ENCODE measurements around the gene MESP1. TPM values are rescaled to one million over a fixed set of nuclear protein-coding genes. Genes with fewer than 3 reads are reported as not detected.

The MESP1 gene
- total and polyA plus RNA-seq, 10 of the 15 experiments (the other 5 are each of a cell fraction or from before 2014, with no cell fraction given), result 0.04 to 1.1 (median 0.57) TPM; not detected in 2

GRCh38 chr15:89743011-89743410, 8.0 kb downstream of the MESP1 start:
- in situ Hi-C loops (cut with MboI), result no loop called here
- Histone ChIP-seq H3K4me2 (ENCODE audit: control insufficient read depth, insufficient read depth) (no peak overlapping the region), H3K79me2 (ENCODE audit: control insufficient read depth, insufficient read depth, low read length) (no peaks in the 10 kb centered on the region), H3K9ac (ENCODE audit: control insufficient read depth, insufficient read depth, low read length) (no peak overlapping the region), H3K36me3 (ENCODE audit: control insufficient read depth in 2 of 2, insufficient read depth in 2 of 2, low read length in 1 of 2) (no peaks in the 10 kb centered on the region), H3K27ac (ENCODE audit: control insufficient read depth, insufficient read depth) (no peak overlapping the region), H4K20me1 (ENCODE audit: control insufficient read depth, insufficient read depth) (no peaks in the 10 kb centered on the region), H2AFZ (ENCODE audit: control insufficient read depth, low read depth, low read length) (no peak overlapping the region), H3K9me3 (replicated peaks; ENCODE audit: control insufficient read depth, insufficient read depth, low read length) (no peaks in the 10 kb centered on the region), H3K4me1 (ENCODE audit: control insufficient read depth, insufficient read depth, low read length) (no peaks in the 10 kb centered on the region), H3K27me3 (replicated peaks in 1 of 2; ENCODE audit: control insufficient read depth in 2 of 2, insufficient read depth in 2 of 2, low read length in 1 of 2) (no peaks in the 10 kb centered on the region), H3K4me3 (no peak overlapping the region)
- no peak for DNase-seq (ENCODE audit: low read depth, low spot score)
- SMC1A ChIA-PET (ENCODE audit: uncharacterized antibody, unreplicated experiment), result interaction anchor here (1.3 kb wide), 1 partner anchor 132 kb away, joined by 4 read pairs; no protein-coding TSS in a partner anchor
- 32% methylated on average over 8 of the region's 8 CpGs for WGBS (ENCODE audit: insufficient coverage, insufficient replicate concordance, low lambda C conversion rate, missing lambda C conversion rate)
- no TSS peak for BruUV-seq (replicated peaks)
- CTCF ChIA-PET, result interaction anchor here (1.1 to 4.6 kb wide), 3 partner anchors 10 to 133 kb away, joined by 3 to 113 read pairs (median 23); no protein-coding TSS in a partner anchor
- POLR2A ChIA-PET, result no interaction called here
- RAD21 ChIA-PET (ENCODE audit: unreplicated experiment), result interaction anchor here (1.0 to 1.7 kb wide), 2 partner anchors 18 to 132 kb away, joined by 3 to 5 read pairs; no protein-coding TSS in a partner anchor
- no peak for ATAC-seq
- intact Hi-C loops (cut with micrococcal nuclease; ENCODE audit: unreplicated experiment), result loop anchor here (5.0 kb wide), 1 partner anchor 329 kb away; no protein-coding TSS in a partner anchor
- no peak for FAIRE-seq
- TF ChIP-seq ZNF384 (IDR thresholded peaks at IDR 0.05; ENCODE audit: borderline replicate concordance, low read depth, low read length) (no peak), E2F8 (IDR thresholded peaks at IDR 0.05; ENCODE audit: low read depth, partially characterized antibody) (no peak), KDM1A (IDR thresholded peaks at IDR 0.05; ENCODE audit: borderline replicate concordance) (no peak), SREBF1 (IDR thresholded peaks at IDR 0.05; ENCODE audit: low read length) (no peak), KLF5 (IDR thresholded peaks at IDR 0.05; ENCODE audit: partially characterized antibody) (no peak), ETV6 (conservative IDR thresholded peaks at IDR 0.05 in 1 of 2, IDR thresholded peaks at IDR 0.05 in 1 of 2; ENCODE audit: borderline replicate concordance in 1 of 2, low read depth in 1 of 2) (no peak), POLR2AphosphoS2 (IDR thresholded peaks at IDR 0.05; ENCODE audit: low read depth, low read length) (no peak), MTA3 (IDR thresholded peaks at IDR 0.05; ENCODE audit: borderline replicate concordance, low read length) (no peak), POU2F2 (IDR thresholded peaks at IDR 0.05; ENCODE audit: borderline replicate concordance, low read depth, low read length) (no peak), SRF (IDR thresholded peaks at IDR 0.05; ENCODE audit: low read depth in 2 of 2, low read length in 2 of 2) (no peak), HDAC2 (IDR thresholded peaks at IDR 0.05) (no peak), CHD4 (IDR thresholded peaks at IDR 0.05) (no peak), MYB (IDR thresholded peaks at IDR 0.05; ENCODE audit: borderline replicate concordance, low read depth, low read length) (no peak), ZNF24 (IDR thresholded peaks at IDR 0.05) (no peak), RELB (IDR thresholded peaks at IDR 0.05; ENCODE audit: low read depth) (no peak), BACH1 (IDR thresholded peaks at IDR 0.05; ENCODE audit: borderline replicate concordance) (no peak), KAT2A (conservative IDR thresholded peaks at IDR 0.05; ENCODE audit: control insufficient read depth, low read depth, low read length) (no peak), CEBPZ (IDR thresholded peaks at IDR 0.05; ENCODE audit: low read depth, low read length) (no peak)

Measured in GM12878 (cell line).